NT2/D1 (cell line): ENCODE data around the gene CENPC.

ENCODE experiments used
- YY1 ChIP-seq: IDR thresholded peaks from 2 replicates; pipeline ENCODE4 v1.6.1; 2011; ENCODE audit not compliant: insufficient read length, insufficient read depth
- ZNF274 ChIP-seq: IDR thresholded peaks from 2 replicates; pipeline ENCODE4 v1.6.1; 2011; ENCODE audit warnings: mild to moderate bottlenecking, low read depth, low read length

DNA sequence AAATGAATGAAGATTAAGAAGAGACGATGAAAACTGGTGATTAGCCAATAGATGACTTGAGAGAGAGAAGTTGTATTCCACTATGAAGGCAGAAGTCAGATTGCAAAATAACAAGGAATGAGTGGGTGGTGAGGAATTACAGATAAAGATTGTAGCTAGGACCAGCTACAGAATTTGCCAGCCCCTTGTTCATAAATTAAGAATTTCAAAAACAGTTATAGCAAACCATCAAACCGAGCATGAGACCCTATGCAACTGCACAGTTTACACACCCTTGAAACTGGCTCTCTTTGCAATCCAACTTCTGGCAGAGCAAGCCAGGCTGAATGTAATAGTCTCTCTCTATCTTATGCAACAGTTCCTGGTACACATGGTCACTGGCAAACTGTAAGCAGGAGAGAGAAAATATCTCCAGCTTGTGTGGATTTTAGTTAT lies 48.5 kb upstream of the CENPC start:
- no peak for TF ChIP-seq YY1
- no peak for TF ChIP-seq ZNF274
